Vagina (tissue), 2 donors: ENCODE measurements around the gene NLGN1.

ENCODE experiments used
- CTCF ChIP-seq, 3 experiments: fragments of 450-650 bp in 2 of 3; fragments of 200-600 bp in 1 of 3; sonication (generic) in 1 of 3; IDR thresholded peaks; one replicate each; pipeline ENCODE4 v1.5.1; 2017 to 2019; ENCODE audit warnings: antibody characterized with exemption in 3 of 3, mild to moderate bottlenecking in 2 of 3, moderate library complexity in 2 of 3
- POLR2A ChIP-seq, 2 donors: fragments of 450-650 bp; IDR thresholded peaks; one replicate each; pipeline ENCODE4 v1.6.1; 2017; ENCODE audit warnings: antibody characterized with exemption in 2 of 2, mild to moderate bottlenecking in 2 of 2, moderate library complexity in 2 of 2

GRCh38 chr3:174216946-174217718 lies 819.6 kb downstream of the NLGN1 start:
- TF ChIP-seq POLR2A (IDR thresholded peaks at IDR 0.05) (no peak), CTCF (IDR thresholded peaks at IDR 0.05) (no peak)
